Colonic mucosa (tissue), 4 donors: ENCODE data around the gene PFKFB2. TPM values are rescaled to one million over a fixed set of nuclear protein-coding genes. Genes with fewer than 3 reads are reported as not detected.

ENCODE experiments used
- DNase-seq: peaks from one replicate; pipeline ENCODE4 v3.0.0-alpha.2; 2020
- H3K27ac ChIP-seq: fragments of 200-600 bp; one replicate; pipeline ENCODE4 v1.8.0; 2021
- H3K27me3 ChIP-seq: fragments of 200-600 bp; one replicate; pipeline ENCODE4 v1.8.0; 2021
- H3K36me3 ChIP-seq: fragments of 200-600 bp; one replicate; pipeline ENCODE4 v1.8.0; 2021
- H3K4me1 ChIP-seq: fragments of 200-600 bp; one replicate; pipeline ENCODE4 v1.8.0; 2021; ENCODE audit warnings: mild to moderate bottlenecking
- H3K4me3 ChIP-seq: fragments of 200-600 bp; one replicate; pipeline ENCODE4 v1.8.0; 2021
- H3K9ac ChIP-seq, 2 donors: one replicate each; pipeline ENCODE4 v1.7.0; 2013; ENCODE audit warnings: control low read depth in 2 of 2, low read depth in 2 of 2, low read length in 2 of 2
- H3K9me3 ChIP-seq: fragments of 200-600 bp; one replicate; pipeline ENCODE4 v1.8.0; 2021
- CTCF ChIP-seq: fragments of 200-600 bp; IDR thresholded peaks from one replicate; pipeline ENCODE4 v1.8.0; 2022; ENCODE audit warnings: antibody characterized with exemption, mild to moderate bottlenecking
- intact Hi-C: fragments of 100-400 bp; cut with DNase I; formaldehyde crosslinking; loops from one replicate; pipeline ENCODE4 v1.14.1; 2022
- total RNA-seq, 2 donors: library from RNA; stranded (reverse); fragmentation: NEBNext Ultra II Directional in 1 of 2; extraction: Animal tissue kit (Norgen Biotek cat#: 25700) in 1 of 2; gene quantifications; one replicate each; pipeline ENCODE4 v1.2.1, GENCODE V29; 2021
- donor health status: healthy.
- donor health status: DM: no; HTN: no; CAD: no.
- donor health status: DM: no; HTN: no; CAD: no.

PFKFB2 gene
- total RNA-seq, 2 donors from 2014 or later: 52.1 to 88.5 TPM

GRCh38 chr1:207058878-207059867, 6.1 kb downstream of the PFKFB2 start:
- Histone ChIP-seq H3K4me1 (peaks cover 7% of the 10 kb centered on the region), H3K9ac (no peak overlapping the region), H3K36me3 (no peaks in the 10 kb centered on the region)

GRCh38 chr1:207059881-207060280, 6.8 kb downstream of the PFKFB2 start:
- no peak for TF ChIP-seq CTCF
- H3K9ac ChIP-seq: no peak overlapping the region

More at GRCh38 chr1:207058878-207059867, 6.1 kb downstream of the PFKFB2 start:
- Histone ChIP-seq H3K4me3 (no peak overlapping the region), H3K9me3 (no peaks in the 10 kb centered on the region), H3K27ac (no peak overlapping the region), H3K27me3 (no peaks in the 10 kb centered on the region)
- TF ChIP-seq CTCF: no peak
- DNase-seq: no peak
- intact Hi-C loops: no loop called here

GRCh38 chr1:207060596-207060995, 7.5 kb downstream of the PFKFB2 start:
- Histone ChIP-seq H3K27ac (no peak overlapping the region), H3K4me1 (peaks cover 4% of the 10 kb centered on the region), H3K36me3 (no peaks in the 10 kb centered on the region), H3K4me3 (no peak overlapping the region), H3K27me3 (no peaks in the 10 kb centered on the region), H3K9me3 (no peaks in the 10 kb centered on the region), H3K9ac (no peak overlapping the region)
- TF ChIP-seq CTCF: no peak
- intact Hi-C loops: no loop called here
- DNase-seq: no peak

More at GRCh38 chr1:207059881-207060280, 6.8 kb downstream of the PFKFB2 start:
- H3K27me3 ChIP-seq: no peaks in the 10 kb centered on the region
- no peak for DNase-seq
- H3K9me3 ChIP-seq: no peaks in the 10 kb centered on the region
- H3K4me3 ChIP-seq: no peak overlapping the region
- H3K36me3 ChIP-seq: no peaks in the 10 kb centered on the region
- H3K27ac ChIP-seq: no peak overlapping the region
- intact Hi-C loops: no loop called here
- peaks cover 7% of the 10 kb centered on the region for H3K4me1 ChIP-seq

- no peaks in the 10 kb centered on the region for H3K9me3 ChIP-seq
- no peak overlapping the region for H3K27ac ChIP-seq
- no peaks in the 10 kb centered on the region for H3K36me3 ChIP-seq
- H3K4me1 ChIP-seq: no peaks in the 10 kb centered on the region
- no peak overlapping the region for H3K9ac ChIP-seq
- no peaks in the 10 kb centered on the region for H3K27me3 ChIP-seq
- no peak for DNase-seq
- intact Hi-C loops: no loop called here
- TF ChIP-seq CTCF: no peak
- no peak overlapping the region for H3K4me3 ChIP-seq
Observed at GRCh38 chr1:207062058-207062457, 9.0 kb downstream of the PFKFB2 start.

- Histone ChIP-seq H3K27ac (no peak overlapping the region), H3K4me3 (no peak overlapping the region), H3K36me3 (no peaks in the 10 kb centered on the region), H3K9me3 (no peaks in the 10 kb centered on the region), H3K9ac (no peak overlapping the region), H3K27me3 (no peaks in the 10 kb centered on the region), H3K4me1 (no peaks in the 10 kb centered on the region)
- no peak for DNase-seq
- intact Hi-C loops: no loop called here
- TF ChIP-seq CTCF: no peak
Observed at GRCh38 chr1:207063014-207063413, 9.9 kb downstream of the PFKFB2 start.
